OCI-LY3 (cell line): ENCODE data around the gene SNX1.
A peak's percentile ranks its signal among the peaks of the same experiment; 100 is the strongest.
"Not testable (repeated sequence)": the region's sequence is repeated elsewhere in the genome, so short reads cannot be mapped to it uniquely, and the experiment has no call there.

Experiments used
- H2AFZ ChIP-seq: fragments of 200-600, 300-600 bp; shearing (Covaris generic); 2 replicates; pipeline ENCODE4 v1.6.0; 2014; ENCODE audit warnings: antibody characterized with exemption, low read depth, low read length
- H3K27ac ChIP-seq: fragments of 200-600, 300-600 bp; sonication (generic); 2 replicates; pipeline ENCODE4 v1.5.1; 2014; ENCODE audit warnings: mild to moderate bottlenecking, low read length, moderate library complexity, mixed read lengths
- H3K27me3 ChIP-seq: fragments of 200-600, 300-600 bp; sonication (generic); 2 replicates; pipeline ENCODE4 v1.6.1; 2014; ENCODE audit warnings: low read depth, low read length, mixed read lengths
- H3K36me3 ChIP-seq: fragments of 200-600, 300-600 bp; sonication (generic); replicated peaks from 2 replicates; pipeline ENCODE3; 2014; ENCODE audit warnings: low read depth, low read length, mixed read lengths
- H3K4me1 ChIP-seq: fragments of 300-600, 200-600 bp; sonication (generic); 2 replicates; pipeline ENCODE4 v1.6.1; 2014; ENCODE audit warnings: low read length, mixed read lengths
- H3K4me2 ChIP-seq: fragments of 200-600, 300-600 bp; sonication (generic); 2 replicates; pipeline ENCODE4 v1.6.1; 2014; ENCODE audit warnings: low read length, mixed read lengths
- H3K4me3 ChIP-seq: fragments of 300-600, 200-600 bp; sonication (generic); 2 replicates; pipeline ENCODE4 v1.5.1; 2014; ENCODE audit warnings: antibody characterized with exemption, mild to moderate bottlenecking, low read length, moderate library complexity
- H3K79me2 ChIP-seq: fragments of 300-600, 200-600 bp; shearing (Covaris generic); 2 replicates; pipeline ENCODE4 v1.6.1; 2014; ENCODE audit warnings: mild to moderate bottlenecking, low read length, mixed read lengths
- H3K9ac ChIP-seq: fragments of 300-600, 200-600 bp; shearing (Covaris generic); 2 replicates; pipeline ENCODE4 v1.6.0; 2014; ENCODE audit warnings: mild to moderate bottlenecking, low read length, moderate library complexity
- H3K9me3 ChIP-seq: fragments of 200-600, 300-600 bp; shearing (Covaris generic); 2 replicates; pipeline ENCODE4 v1.6.1; 2014; ENCODE audit warnings: low read length, mixed read lengths; ENCODE audit not compliant: insufficient read depth
- H4K20me1 ChIP-seq: fragments of 200-600, 300-600 bp; sonication (generic); 2 replicates; pipeline ENCODE4 v1.6.1; 2016; ENCODE audit warnings: low read length, mixed read lengths; ENCODE audit not compliant: insufficient read depth
- CTCF ChIP-seq: fragments of 200-600, 300-600 bp; sonication (generic); IDR thresholded peaks from 2 replicates; pipeline ENCODE4 v1.5.1; 2014; ENCODE audit warnings: antibody characterized with exemption, low read length, low read depth
- EZH2phosphoT487 ChIP-seq: fragments of 200-600 bp; shearing (Covaris generic); IDR thresholded peaks from 2 replicates; pipeline ENCODE4 v1.6.1; 2018; ENCODE audit warnings: antibody characterized with exemption, mixed run types, low read depth

Gene SNX1

GRCh38 chr15:64100958-64101357 lies 5.2 kb downstream of the SNX1 start:
- peaks cover 23% of the 10 kb centered on the region for H3K4me1 ChIP-seq
- H3K4me3 ChIP-seq, result no peak overlapping the region
- peaks cover 64% of the 10 kb centered on the region for H4K20me1 ChIP-seq
- no peak for TF ChIP-seq EZH2phosphoT487
- TF ChIP-seq CTCF, result no peak
- no peaks in the 10 kb centered on the region for H3K27me3 ChIP-seq
- no peak overlapping the region for H3K27ac ChIP-seq
- H3K9me3 ChIP-seq, result no peaks in the 10 kb centered on the region
- H3K4me2 ChIP-seq, result peak overlapping the region; percentile 28; the same call in 1 of the 2 replicates
- H2AFZ ChIP-seq, result no peak overlapping the region
- peaks cover 5% of the 10 kb centered on the region for H3K36me3 ChIP-seq
- H3K9ac ChIP-seq, result no peak overlapping the region
- H3K79me2 ChIP-seq, result peaks cover 96% of the 10 kb centered on the region

- H3K9me3 ChIP-seq, result no peaks in the 10 kb centered on the region
- no peak overlapping the region for H3K9ac ChIP-seq
- H3K4me3 ChIP-seq, result no peak overlapping the region
- no peak overlapping the region for H3K4me2 ChIP-seq
- H3K27ac ChIP-seq, result no peak overlapping the region
- H2AFZ ChIP-seq, result no peak overlapping the region
- TF ChIP-seq CTCF, result no peak
- TF ChIP-seq EZH2phosphoT487, result no peak
- peaks cover 15% of the 10 kb centered on the region for H3K4me1 ChIP-seq
- peaks cover 64% of the 10 kb centered on the region for H4K20me1 ChIP-seq
- no peaks in the 10 kb centered on the region for H3K27me3 ChIP-seq
- peaks cover 95% of the 10 kb centered on the region for H3K79me2 ChIP-seq
- peaks cover 5% of the 10 kb centered on the region for H3K36me3 ChIP-seq
Measured at GRCh38 chr15:64102497-64102896, 6.7 kb downstream of the SNX1 start.

GRCh38 chr15:64105113-64105704 lies 9.4 kb downstream of the SNX1 start:
- no peaks in the 10 kb centered on the region for H3K9me3 ChIP-seq
- no peak overlapping the region for H3K4me2 ChIP-seq
- H3K4me1 ChIP-seq, result peaks cover 10% of the 10 kb centered on the region
- peaks cover 67% of the 10 kb centered on the region for H4K20me1 ChIP-seq
- H3K27me3 ChIP-seq, result no peaks in the 10 kb centered on the region
- no peak overlapping the region for H3K27ac ChIP-seq
- H3K4me3 ChIP-seq, result no peak overlapping the region
- no peak for TF ChIP-seq CTCF
- no peak for TF ChIP-seq EZH2phosphoT487
- peaks cover 93% of the 10 kb centered on the region for H3K79me2 ChIP-seq
- no peak overlapping the region for H2AFZ ChIP-seq
- no peak overlapping the region for H3K9ac ChIP-seq
- peaks cover 5% of the 10 kb centered on the region for H3K36me3 ChIP-seq

GRCh38 chr15:64107337-64107736 lies 11.6 kb downstream of the SNX1 start:
- Histone ChIP-seq H3K27ac (no peak overlapping the region), H3K4me2 (no peak overlapping the region), H2AFZ (no peak overlapping the region), H3K4me3 (no peak overlapping the region), H3K9ac (no peak overlapping the region), H3K27me3 (no peaks in the 10 kb centered on the region), H3K9me3 (no peaks in the 10 kb centered on the region), H3K36me3 (peaks cover 2% of the 10 kb centered on the region), H3K79me2 (peaks cover 89% of the 10 kb centered on the region), H3K4me1 (no peaks in the 10 kb centered on the region), H4K20me1 (peaks cover 70% of the 10 kb centered on the region)
- TF ChIP-seq CTCF, result no peak
- TF ChIP-seq EZH2phosphoT487, result no peak

GRCh38 chr15:64110108-64110701 lies 14.4 kb downstream of the SNX1 start:
- H3K4me3 ChIP-seq, H3K4me2 ChIP-seq, H3K27me3 ChIP-seq, H3K27ac ChIP-seq, H3K4me1 ChIP-seq, H2AFZ ChIP-seq, H3K9me3 ChIP-seq, H3K9ac ChIP-seq: not testable (repeated sequence)
- Histone ChIP-seq H4K20me1 (peaks cover 54% of the 10 kb centered on the region), H3K79me2 (peaks cover 60% of the 10 kb centered on the region), H3K36me3 (peaks cover 16% of the 10 kb centered on the region)
